HepG2 (cell line): ENCODE data around the gene CASP4. TPM values are rescaled to one million over a fixed set of nuclear protein-coding genes. Genes with fewer than 3 reads are reported as not detected.

Experiments
- AHR ChIP-seq: IDR thresholded peaks from 2 replicates; pipeline ENCODE4 v1.6.1; 2018; ENCODE audit warnings: missing genetic modification reagents, missing compliant biosample characterization
- BRCA1 ChIP-seq: sonication (generic); formaldehyde crosslinking; IDR thresholded peaks from 2 replicates; pipeline ENCODE4 v1.4.0; 2020; ENCODE audit warnings: missing genetic modification reagents
- CEBPG ChIP-seq: IDR thresholded peaks from 2 replicates; pipeline ENCODE4 v1.6.1; 2016
- E2F5 ChIP-seq: sonication (generic); formaldehyde crosslinking; conservative IDR thresholded peaks from 2 replicates; pipeline ENCODE4 v1.4.0; 2020; ENCODE audit warnings: missing genetic modification reagents
- EHMT2 ChIP-seq: fragments of 200-600 bp; sonication (generic); IDR thresholded peaks from 2 replicates; pipeline ENCODE4 v1.7.0; 2017; ENCODE audit warnings: antibody characterized with exemption, low read depth, low read length, borderline replicate concordance
- ELF3 ChIP-seq: IDR thresholded peaks from 2 replicates; pipeline ENCODE4 v1.6.1; 2016; ENCODE audit warnings: missing genetic modification reagents, missing compliant biosample characterization
- GATAD2A ChIP-seq: IDR thresholded peaks from 2 replicates; pipeline ENCODE4 v1.6.1; 2016
- HOXA5 ChIP-seq: sonication (generic); formaldehyde crosslinking; IDR thresholded peaks from 2 replicates; pipeline ENCODE4 v1.4.0; 2020; ENCODE audit warnings: missing genetic modification reagents
- ISL2 ChIP-seq: sonication (generic); formaldehyde crosslinking; IDR thresholded peaks from 2 replicates; pipeline ENCODE4 v1.5.0; 2020; ENCODE audit warnings: missing genetic modification reagents
- KMT2B ChIP-seq: IDR thresholded peaks from 2 replicates; pipeline ENCODE4 v1.6.1; 2016; ENCODE audit warnings: missing genetic modification reagents, missing compliant biosample characterization
- MAFK ChIP-seq, 2 experiments: IDR thresholded peaks in 1 of 2; conservative IDR thresholded peaks in 1 of 2; 2 replicates each; pipeline ENCODE4 v1.6.1; 2011; ENCODE audit warnings: improper control_type of control experiment in 2 of 2, low read length in 2 of 2
- POLR2AphosphoS5 ChIP-seq: IDR thresholded peaks from 2 replicates; pipeline ENCODE4 v1.6.1; 2012; ENCODE audit warnings: low read depth, low read length
- POLR2G ChIP-seq: fragments of 200-400 bp; formaldehyde crosslinking; IDR thresholded peaks from 2 replicates; pipeline ENCODE4 v1.6.1; 2018; ENCODE audit warnings: mild to moderate bottlenecking, low read depth, low read length, moderate library complexity
- PRMT3 ChIP-seq: sonication (generic); formaldehyde crosslinking; IDR thresholded peaks from 2 replicates; pipeline ENCODE4 v1.8.1; 2022; ENCODE audit warnings: low read depth, mild to moderate bottlenecking, moderate library complexity, missing genetic modification reagents, borderline replicate concordance
- RARG ChIP-seq: sonication (generic); formaldehyde crosslinking; IDR thresholded peaks from 2 replicates; pipeline ENCODE4 v1.4.0; 2020; ENCODE audit warnings: low read depth, mild to moderate bottlenecking, missing genetic modification reagents
- RNF2 ChIP-seq: fragments of 450-650 bp; conservative IDR thresholded peaks from 2 replicates; pipeline ENCODE4 v1.6.1; 2016; ENCODE audit warnings: low read depth
- SOX13 ChIP-seq, 3 experiments: fragments of 450-650 bp in 1 of 3; sonication (generic) in 1 of 3; formaldehyde crosslinking in 1 of 3; IDR thresholded peaks in 2 of 3; conservative IDR thresholded peaks in 1 of 3; 2 replicates each; pipeline versions ENCODE4 v1.5.0 to v1.6.1; 2016 to 2020; ENCODE audit warnings: antibody characterized with exemption in 1 of 3, mild to moderate bottlenecking in 1 of 3, missing compliant biosample characterization in 1 of 3, missing genetic modification reagents in 1 of 3, moderate library complexity in 1 of 3
- TCF7 ChIP-seq: sonication (generic); IDR thresholded peaks from 2 replicates; pipeline ENCODE4 v1.6.1; 2016; ENCODE audit warnings: antibody characterized with exemption, low read depth
- ZBTB7A ChIP-seq: sonication (generic); formaldehyde crosslinking; IDR thresholded peaks from 2 replicates; pipeline ENCODE4 v1.8.0; 2022; ENCODE audit warnings: mild to moderate bottlenecking, missing genetic modification reagents
- ZBTB8A ChIP-seq: sonication (generic); formaldehyde crosslinking; IDR thresholded peaks from 2 replicates; pipeline ENCODE4 v1.4.0; 2020; ENCODE audit warnings: mild to moderate bottlenecking, low read depth, missing genetic modification reagents, borderline replicate concordance
- ZFP90 ChIP-seq: sonication (generic); formaldehyde crosslinking; IDR thresholded peaks from 2 replicates; pipeline ENCODE4 v1.8.0; 2022; ENCODE audit warnings: missing genetic modification reagents, mild to moderate bottlenecking, inconsistent platforms, borderline replicate concordance
- ZNF264 ChIP-seq: sonication (generic); formaldehyde crosslinking; IDR thresholded peaks from 2 replicates; pipeline ENCODE4 v1.4.0; 2020; ENCODE audit warnings: missing genetic modification reagents
- ZNF276 ChIP-seq: sonication (generic); formaldehyde crosslinking; IDR thresholded peaks from 2 replicates; pipeline ENCODE4 v1.4.0; 2020; ENCODE audit warnings: mild to moderate bottlenecking, low read depth, missing genetic modification reagents
- ZNF3 ChIP-seq: IDR thresholded peaks from 2 replicates; pipeline ENCODE4 v1.7.0; 2017; ENCODE audit warnings: inconsistent platforms
- ZNF30 ChIP-seq: sonication (generic); formaldehyde crosslinking; IDR thresholded peaks from 2 replicates; pipeline ENCODE4 v1.5.0; 2020; ENCODE audit warnings: mild to moderate bottlenecking, missing genetic modification reagents
- polyA plus RNA-seq, 8 experiments: library from polyadenylated mRNA; depleted of rRNA in 3 of 8; stranded (reverse) in 7 of 8; unstranded in 1 of 8; fragments of >200 nt; fragmentation: Illumina TruSeq in 4 of 8; extraction: Trizol in 4 of 8; gene quantifications; 2 replicates each; pipeline versions ENCODE4 v1.2.1 to v1.2.3, GENCODE V29; 2011 to 2016; ENCODE audit warnings: low read depth in 4 of 8, missing spikeins in 1 of 8, mixed read lengths in 1 of 8; ENCODE audit not compliant: insufficient read depth in 1 of 8
- total RNA-seq, 5 experiments: library from RNA; depleted of rRNA; stranded (reverse); fragments of >200 nt; fragmentation: Illumina TruSeq; extraction: Trizol; gene quantifications; 2 replicates each; pipeline ENCODE4 v1.2.3, GENCODE V29; 2016; ENCODE audit warnings: low read depth in 1 of 5
- TF ChIP-seq, protein P1 (sequence below): sonication (generic); formaldehyde crosslinking; IDR thresholded peaks from 2 replicates; pipeline ENCODE4 v1.4.0; 2020; ENCODE audit warnings: missing genetic modification reagents; ENCODE audit errors: not compliant biosample characterization
- TF ChIP-seq, protein P2 (sequence below): sonication (generic); formaldehyde crosslinking; IDR thresholded peaks from 2 replicates; pipeline ENCODE4 v1.5.0; 2020; ENCODE audit warnings: mild to moderate bottlenecking, missing genetic modification reagents

Gene CASP4
- total and polyA plus RNA-seq, 2 of the 13 experiments (the other 11 are each of a cell fraction or from before 2014, with no cell fraction given), result 56.4 to 69.8 TPM

GRCh38 chr11:104968355-104968855 lies at the start of gene CASP4 (continued):
- TF ChIP-seq SOX13 (IDR thresholded peaks at IDR 0.05) (no peak), SOX13 (CRISPR knock-in tag; conservative IDR thresholded peaks at IDR 0.05 in 1 of 2, IDR thresholded peaks at IDR 0.05 in 1 of 2) (peak in 1 of 2 experiments; percentile 19; a peak in 1 of 4 replicates), TCF7 (no peak), CEBPG (CRISPR knock-in tag) (peak; percentile 85), RNF2 (no peak), BRCA1 (CRISPR knock-in tag) (no peak), POLR2AphosphoS5 (peak; percentile 53; the same call in 1 of the 2 replicates), ISL2 (CRISPR knock-in tag) (0 out of 2 replicates have a peak, but pooled peaks have one; percentile 20), ZBTB8A (no peak), MAFK (conservative IDR thresholded peaks at IDR 0.05 in 1 of 2, IDR thresholded peaks at IDR 0.05 in 1 of 2; ENCODE audit: low read length in 2 of 2) (peak; percentile 56 to 57), ZNF3 (CRISPR knock-in tag) (no peak), AHR (no peak), ZFP90 (CRISPR knock-in tag) (no peak), RARG (no peak), ELF3 (peak; percentile 80), KMT2B (CRISPR knock-in tag) (peak; percentile 74), ZNF264 (CRISPR knock-in tag) (no peak), ZNF276 (CRISPR knock-in tag) (no peak), ZNF30 (CRISPR knock-in tag) (no peak), PRMT3 (CRISPR knock-in tag) (no peak), EHMT2 (no peak), POLR2G (peak; percentile 25; the same call in 1 of the 2 replicates), GATAD2A (peak; percentile 34; the same call in 1 of the 2 replicates), ZBTB7A (CRISPR knock-in tag) (no peak), HOXA5 (peak; percentile 15; the same call in 1 of the 2 replicates), E2F5 (CRISPR knock-in tag) (no peak)
- TF ChIP-seq, protein P1, sequence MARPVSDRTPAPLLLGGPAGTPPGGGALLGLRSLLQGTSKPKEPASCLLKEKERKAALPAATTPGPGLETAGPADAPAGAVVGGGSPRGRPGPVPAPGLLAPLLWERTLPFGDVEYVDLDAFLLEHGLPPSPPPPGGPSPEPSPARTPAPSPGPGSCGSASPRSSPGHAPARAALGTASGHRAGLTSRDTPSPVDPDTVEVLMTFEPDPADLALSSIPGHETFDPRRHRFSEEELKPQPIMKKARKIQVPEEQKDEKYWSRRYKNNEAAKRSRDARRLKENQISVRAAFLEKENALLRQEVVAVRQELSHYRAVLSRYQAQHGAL, result no peak
- TF ChIP-seq, protein P2, sequence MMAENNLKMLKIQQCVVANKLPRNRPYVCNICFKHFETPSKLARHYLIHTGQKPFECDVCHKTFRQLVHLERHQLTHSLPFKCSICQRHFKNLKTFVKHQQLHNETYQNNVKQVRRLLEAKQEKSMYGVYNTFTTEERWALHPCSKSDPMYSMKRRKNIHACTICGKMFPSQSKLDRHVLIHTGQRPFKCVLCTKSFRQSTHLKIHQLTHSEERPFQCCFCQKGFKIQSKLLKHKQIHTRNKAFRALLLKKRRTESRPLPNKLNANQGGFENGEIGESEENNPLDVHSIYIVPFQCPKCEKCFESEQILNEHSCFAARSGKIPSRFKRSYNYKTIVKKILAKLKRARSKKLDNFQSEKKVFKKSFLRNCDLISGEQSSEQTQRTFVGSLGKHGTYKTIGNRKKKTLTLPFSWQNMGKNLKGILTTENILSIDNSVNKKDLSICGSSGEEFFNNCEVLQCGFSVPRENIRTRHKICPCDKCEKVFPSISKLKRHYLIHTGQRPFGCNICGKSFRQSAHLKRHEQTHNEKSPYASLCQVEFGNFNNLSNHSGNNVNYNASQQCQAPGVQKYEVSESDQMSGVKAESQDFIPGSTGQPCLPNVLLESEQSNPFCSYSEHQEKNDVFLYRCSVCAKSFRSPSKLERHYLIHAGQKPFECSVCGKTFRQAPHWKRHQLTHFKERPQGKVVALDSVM, result no peak
